Measurements from ENCODE around the gene CEACAM6. TPM values are rescaled to one million over a fixed set of nuclear protein-coding genes. Genes with fewer than 3 reads are reported as not detected.
"Not testable (repeated sequence)": the region's sequence is repeated elsewhere in the genome, so short reads cannot be mapped to it uniquely, and the experiment has no call there.

Gene CEACAM6
- total and polyA plus RNA-seq, 2 donors from 2014 or later, result not detected

DNA sequence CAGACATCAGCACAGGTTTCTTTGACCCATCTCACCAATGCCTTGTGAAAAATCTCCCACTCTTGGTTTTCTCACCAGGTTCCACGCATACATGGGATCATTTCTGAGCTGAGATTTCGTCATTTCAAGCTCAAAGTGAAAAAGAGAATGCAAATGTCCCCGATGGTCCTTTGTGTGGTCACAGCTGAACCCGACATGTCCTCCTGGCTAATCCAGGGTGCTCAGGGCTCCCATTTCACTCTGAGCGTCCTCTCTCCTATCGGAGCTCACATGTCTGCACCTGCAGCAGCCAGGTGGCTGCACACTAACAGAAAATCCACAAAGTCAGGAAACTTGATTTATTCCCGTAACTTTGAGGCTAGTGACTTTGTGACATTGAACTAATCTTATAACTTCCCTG, 31.7 kb downstream of the CEACAM6 start:
- intact Hi-C loops (cut with DNase I), result no loop called here

DNA sequence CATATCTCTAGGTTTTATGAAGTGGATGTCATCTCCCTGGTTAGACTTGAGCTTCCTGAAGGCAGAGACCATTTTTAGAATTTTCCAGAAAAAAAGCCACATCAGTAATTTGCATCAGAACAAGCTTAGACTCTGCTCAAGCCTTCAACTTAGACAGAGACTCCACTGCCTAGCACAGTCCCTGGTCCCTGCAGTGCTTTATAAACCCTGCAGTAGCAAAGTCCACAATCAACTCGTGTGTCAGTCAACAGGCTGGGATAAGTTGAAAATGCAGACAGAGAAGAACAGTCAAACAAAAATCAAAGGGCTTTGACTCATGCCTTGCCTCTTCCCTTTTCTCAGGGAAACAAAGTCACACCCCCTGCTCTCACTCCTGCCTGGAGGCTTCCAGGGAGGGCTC, 33.2 kb downstream of the CEACAM6 start:
- H3K4me3 ChIP-seq (ENCODE audit: low read length in 3 of 3); H3K9ac ChIP-seq (ENCODE audit: low read length in 3 of 3); intact Hi-C loops (cut with DNase I); H3K36me3 ChIP-seq (ENCODE audit: control insufficient read depth in 2 of 3, insufficient read depth in 3 of 3, low read length in 3 of 3); H3K9me3 ChIP-seq (ENCODE audit: control insufficient read depth in 2 of 3, insufficient read depth in 1 of 3, low read length in 3 of 3); FAIRE-seq; DNase-seq; H3K4me1 ChIP-seq (ENCODE audit: control insufficient read depth in 2 of 3, insufficient read depth in 2 of 3, low read depth in 1 of 3, low read length in 3 of 3); H3K27ac ChIP-seq (ENCODE audit: low read depth in 2 of 2, low read length in 2 of 2); H3K27me3 ChIP-seq (ENCODE audit: control insufficient read depth, insufficient read depth, low read length): not testable (repeated sequence)

More for the DNA sequence above, 31.7 kb downstream of the CEACAM6 start:
- Histone ChIP-seq H3K9me3 (ENCODE audit: control insufficient read depth in 2 of 3, insufficient read depth in 1 of 3, low read length in 3 of 3) (no peaks in the 10 kb centered on the region), H3K27ac (ENCODE audit: low read depth in 2 of 2, low read length in 2 of 2) (no peak overlapping the region), H3K27me3 (ENCODE audit: control insufficient read depth, insufficient read depth, low read length) (peaks cover 4% of the 10 kb centered on the region), H3K9ac (ENCODE audit: low read length in 3 of 3) (no peak overlapping the region), H3K4me3 (ENCODE audit: low read length in 3 of 3) (no peak overlapping the region), H3K4me1 (ENCODE audit: control insufficient read depth in 2 of 3, insufficient read depth in 2 of 3, low read depth in 1 of 3, low read length in 3 of 3) (no peaks in the 10 kb centered on the region), H3K36me3 (ENCODE audit: control insufficient read depth in 2 of 3, insufficient read depth in 3 of 3, low read length in 3 of 3) (no peaks in the 10 kb centered on the region)
- DNase-seq (no peak), FAIRE-seq (no peak)
- no peak for TF ChIP-seq CTCF (IDR thresholded peaks at IDR 0.05; ENCODE audit: borderline replicate concordance, extremely low read depth, insufficient read depth)

DNA sequence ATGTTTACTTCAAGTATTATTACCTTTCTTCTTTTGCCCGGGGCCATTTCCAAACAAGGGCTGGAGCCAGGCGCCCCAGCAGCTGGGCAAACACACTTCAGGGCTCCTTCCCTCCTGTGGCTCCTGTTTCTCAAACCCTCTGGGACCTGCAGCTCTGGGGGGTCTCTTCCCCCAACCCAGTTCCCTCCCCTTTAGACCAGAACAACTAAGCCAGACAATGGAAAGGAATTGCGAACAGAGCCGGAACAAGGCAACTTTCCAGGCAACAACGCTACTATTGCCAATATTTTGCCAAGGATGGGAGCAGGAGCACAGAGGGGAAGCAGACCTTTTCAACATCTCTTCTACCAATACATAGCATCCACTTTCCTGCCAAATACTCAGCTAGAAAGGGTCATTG, 33.7 kb downstream of the CEACAM6 start:
- H3K4me1 ChIP-seq (ENCODE audit: control insufficient read depth in 2 of 3, insufficient read depth in 2 of 3, low read depth in 1 of 3, low read length in 3 of 3); FAIRE-seq; H3K27me3 ChIP-seq (ENCODE audit: control insufficient read depth, insufficient read depth, low read length); H3K9me3 ChIP-seq (ENCODE audit: control insufficient read depth in 2 of 3, insufficient read depth in 1 of 3, low read length in 3 of 3); DNase-seq; H3K27ac ChIP-seq (ENCODE audit: low read depth in 2 of 2, low read length in 2 of 2); H3K4me3 ChIP-seq (ENCODE audit: low read length in 3 of 3); H3K9ac ChIP-seq (ENCODE audit: low read length in 3 of 3); intact Hi-C loops (cut with DNase I); H3K36me3 ChIP-seq (ENCODE audit: control insufficient read depth in 2 of 3, insufficient read depth in 3 of 3, low read length in 3 of 3): not testable (repeated sequence)

DNA sequence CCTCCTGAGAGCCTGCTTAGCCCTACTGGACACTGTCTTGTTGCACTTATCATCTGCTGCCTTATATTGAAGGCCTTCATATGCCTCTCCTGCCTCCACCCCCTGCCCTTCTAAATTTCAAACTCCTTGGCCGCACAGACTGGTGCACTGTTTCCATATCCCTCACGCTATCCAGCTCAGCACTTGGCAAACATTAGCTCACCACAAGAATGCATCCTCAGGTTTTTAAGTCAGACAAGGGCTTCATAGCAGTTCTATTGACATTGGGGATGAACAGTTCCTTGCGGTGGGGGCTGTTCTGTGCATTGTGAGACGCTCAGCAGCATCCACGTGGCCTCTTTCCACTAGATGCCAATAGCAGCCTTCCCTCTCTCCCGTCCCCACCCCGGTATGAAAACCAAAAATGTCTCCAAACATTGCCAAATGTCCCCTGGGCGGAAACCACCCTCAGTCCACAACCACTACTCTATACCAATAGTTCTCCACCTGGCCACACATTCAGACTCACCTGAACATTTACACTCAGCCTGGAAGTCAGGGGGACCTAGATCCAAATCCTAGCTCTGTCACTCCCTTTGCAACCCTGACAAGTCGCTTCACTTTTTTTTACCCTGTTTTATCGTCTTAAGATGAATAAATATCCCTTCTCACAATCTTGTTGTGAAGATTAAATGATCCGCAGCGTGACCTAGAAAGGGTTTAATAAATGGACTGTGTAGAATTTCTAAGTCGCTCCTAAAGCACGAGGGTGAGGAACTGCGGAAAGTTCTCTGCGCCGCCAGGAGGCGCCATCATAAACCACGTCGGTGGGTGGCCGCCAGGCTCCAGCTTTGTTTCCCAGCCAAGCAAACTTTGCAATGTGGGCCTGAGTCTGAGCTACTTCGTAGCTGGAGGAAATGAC, 37.4 kb downstream of the CEACAM6 start:
- DNase-seq, result peak in 4 of 5 donors; percentile 39 to 52 (median 43)

More for the DNA sequence above, 37.4 kb downstream of the CEACAM6 start:
- H3K4me3 ChIP-seq (ENCODE audit: low read length in 3 of 3), result no peak overlapping the region
- H3K36me3 ChIP-seq (ENCODE audit: control insufficient read depth in 2 of 3, insufficient read depth in 3 of 3, low read length in 3 of 3), result no peaks in the 10 kb centered on the region
- intact Hi-C loops (cut with DNase I), result no loop called here
- H3K27ac ChIP-seq (ENCODE audit: low read depth in 2 of 2, low read length in 2 of 2), result no peak overlapping the region
- no peaks in the 10 kb centered on the region for H3K9me3 ChIP-seq (ENCODE audit: control insufficient read depth in 2 of 3, insufficient read depth in 1 of 3, low read length in 3 of 3)
- H3K27me3 ChIP-seq (ENCODE audit: control insufficient read depth, insufficient read depth, low read length), result no peaks in the 10 kb centered on the region
- no peak overlapping the region for H3K9ac ChIP-seq (ENCODE audit: low read length in 3 of 3)
- TF ChIP-seq CTCF (IDR thresholded peaks at IDR 0.05; ENCODE audit: borderline replicate concordance, extremely low read depth, insufficient read depth), result peak; percentile 51
- FAIRE-seq, result no peak
- no peaks in the 10 kb centered on the region for H3K4me1 ChIP-seq (ENCODE audit: control insufficient read depth in 2 of 3, insufficient read depth in 2 of 3, low read depth in 1 of 3, low read length in 3 of 3)

Data from kidney (tissue), 14 donors.